Adrenal gland (tissue), 12 donors: Measurements from ENCODE around the gene ADAM19. TPM values are rescaled to one million over a fixed set of nuclear protein-coding genes. Genes with fewer than 3 reads are reported as not detected.
A peak's percentile ranks its signal among the peaks of the same experiment; 100 is the strongest.

ENCODE experiments used
- DNase-seq, 7 donors: peaks; one replicate each; pipeline ENCODE4 v3.0.0-alpha.2; 2019 to 2020
- H3K27ac ChIP-seq, 5 donors: fragments of 200-600 bp; sonication (generic) in 4 of 5; 1 replicate in 3 of 5; 2 replicates in 2 of 5; pipeline versions ENCODE4 v1.5.1 to v1.8.0; 2016 to 2020; ENCODE audit warnings: mild to moderate bottlenecking in 1 of 5
- H3K27me3 ChIP-seq: fragments of 200-600 bp; 2 replicates; pipeline ENCODE4 v1.8.0; 2021
- H3K36me3 ChIP-seq, 2 donors: fragments of 200-600 bp; replicated peaks in 1 of 2; 1 replicate in 1 of 2; 2 replicates in 1 of 2; pipeline versions ENCODE4 v1.5.1 to v1.8.0; 2018 to 2022
- H3K4me1 ChIP-seq, 2 donors: fragments of 200-600 bp; replicated peaks in 1 of 2; 1 replicate in 1 of 2; 2 replicates in 1 of 2; pipeline versions ENCODE4 v1.5.1 to v1.8.0; 2018 to 2021
- H3K4me3 ChIP-seq, 4 donors: fragments of 200-600 bp; sonication (generic) in 3 of 4; one replicate each; pipeline ENCODE4 v1.5.1; 2016 to 2018
- H3K9me3 ChIP-seq, 3 donors: fragments of 200-600 bp; sonication (generic) in 1 of 3; replicated peaks in 1 of 3; 1 replicate in 2 of 3; 2 replicates in 1 of 3; pipeline versions ENCODE4 v1.5.1 to v1.8.0; 2016 to 2021
- POLR2A ChIP-seq, 2 donors: fragments of 450-650 bp; IDR thresholded peaks; one replicate each; pipeline ENCODE4 v1.6.1; 2017; ENCODE audit warnings: antibody characterized with exemption in 2 of 2, mild to moderate bottlenecking in 2 of 2, moderate library complexity in 1 of 2
- WGBS, 4 donors: extraction: QIAGEN DNeasy Blood & Tissue Kit in 2 of 4; methylation state at CpG; one replicate each; pipeline versions ENCODE4 v1.1.5 to v1.1.7; 2013 to 2017; 5-methylcytosine and 5-hydroxymethylcytosine counted together
- intact Hi-C, 2 donors: fragments of 100-400 bp; cut with DNase I; formaldehyde crosslinking; loops; one replicate each; pipeline versions ENCODE4 v1.14.1 to v1.15.0; 2022 to 2023
- polyA plus RNA-seq, 3 donors: library from polyadenylated mRNA; stranded (reverse); fragments of 200-250 nt in 2 of 3; fragments of 350-450 nt in 1 of 3; fragmentation: Illumina TruSeq in 1 of 3; extraction: RNeasy Lipid Tissue Mini Kit (QIAGEN cat#74804) in 1 of 3; gene quantifications; one replicate each; pipeline ENCODE4 v1.2.3, GENCODE V29; 2013 to 2014
- total RNA-seq, 9 donors: library from RNA; depleted of rRNA in 4 of 9; stranded (reverse); fragments of >200 nt in 4 of 9; fragments of 120-200 nt in 1 of 9; fragmentation: NEBNext Ultra II Directional in 1 of 9; extraction: Animal tissue kit (Norgen Biotek cat#: 25700) in 1 of 9; gene quantifications; one replicate each; pipeline versions ENCODE4 v1.1.0 to v1.2.4, GENCODE V29; 2013 to 2023
- TF ChIP-seq, protein P1 (sequence below), 6 experiments: fragments of 450-650 bp in 4 of 6; fragments of 200-600 bp in 2 of 6; sonication (generic) in 1 of 6; IDR thresholded peaks; 1 replicate in 5 of 6; 2 replicates in 1 of 6; pipeline versions ENCODE4 v1.5.1 to v1.8.0; 2016 to 2021; ENCODE audit warnings: antibody characterized with exemption in 6 of 6, mild to moderate bottlenecking in 2 of 6, moderate library complexity in 1 of 6
- donor health status: healthy with polysubstance abuse.
- donor health status: Bipolar disorder and iron deficiency.
- donor health status: DM: yes; HTN: yes; CAD: no.
- donor health status: DM: no; HTN: no; CAD: no.
- donor health status: DM: no; HTN: no; CAD: no.
- donor health status: DM: yes; HTN: yes; CAD: no.

The ADAM19 gene
- total and polyA plus RNA-seq, 12 donors: 2.2 to 15.1 (median 4.7) TPM

DNA sequence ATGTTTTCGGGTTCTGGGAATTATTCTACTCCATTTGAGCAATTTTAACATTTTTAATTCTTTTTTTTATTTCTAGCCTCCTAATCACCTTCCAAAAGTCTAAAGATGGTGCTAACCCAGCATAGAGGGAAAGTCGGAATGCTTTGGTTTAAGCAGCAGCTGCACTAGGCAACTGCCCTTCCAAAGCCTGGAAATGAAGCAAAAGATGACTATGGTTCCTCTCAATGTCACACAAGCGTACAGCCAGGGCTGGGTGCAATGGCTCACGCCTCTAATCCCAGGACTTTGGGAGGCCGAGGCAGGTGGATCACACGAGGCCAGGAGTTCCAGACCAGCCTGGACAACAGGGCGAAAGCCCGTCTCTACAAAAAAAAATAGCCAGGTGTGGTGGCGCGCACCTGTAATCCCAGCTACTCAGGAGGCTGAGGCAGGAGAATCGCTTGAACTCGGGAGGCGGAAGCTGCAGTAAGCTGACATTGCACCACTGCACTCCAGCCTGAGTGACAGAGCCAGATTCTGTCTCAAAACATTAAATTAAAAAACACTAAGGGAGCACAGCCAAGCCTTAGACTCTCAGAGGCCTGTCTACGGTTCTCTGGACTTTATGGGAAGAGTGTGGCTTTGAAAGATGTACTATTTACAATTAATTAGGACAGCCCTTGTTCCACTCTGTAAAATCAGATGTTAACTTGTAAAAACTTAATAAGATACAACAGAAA is 33.1 kb downstream of the ADAM19 start:
- TF ChIP-seq, protein P1, sequence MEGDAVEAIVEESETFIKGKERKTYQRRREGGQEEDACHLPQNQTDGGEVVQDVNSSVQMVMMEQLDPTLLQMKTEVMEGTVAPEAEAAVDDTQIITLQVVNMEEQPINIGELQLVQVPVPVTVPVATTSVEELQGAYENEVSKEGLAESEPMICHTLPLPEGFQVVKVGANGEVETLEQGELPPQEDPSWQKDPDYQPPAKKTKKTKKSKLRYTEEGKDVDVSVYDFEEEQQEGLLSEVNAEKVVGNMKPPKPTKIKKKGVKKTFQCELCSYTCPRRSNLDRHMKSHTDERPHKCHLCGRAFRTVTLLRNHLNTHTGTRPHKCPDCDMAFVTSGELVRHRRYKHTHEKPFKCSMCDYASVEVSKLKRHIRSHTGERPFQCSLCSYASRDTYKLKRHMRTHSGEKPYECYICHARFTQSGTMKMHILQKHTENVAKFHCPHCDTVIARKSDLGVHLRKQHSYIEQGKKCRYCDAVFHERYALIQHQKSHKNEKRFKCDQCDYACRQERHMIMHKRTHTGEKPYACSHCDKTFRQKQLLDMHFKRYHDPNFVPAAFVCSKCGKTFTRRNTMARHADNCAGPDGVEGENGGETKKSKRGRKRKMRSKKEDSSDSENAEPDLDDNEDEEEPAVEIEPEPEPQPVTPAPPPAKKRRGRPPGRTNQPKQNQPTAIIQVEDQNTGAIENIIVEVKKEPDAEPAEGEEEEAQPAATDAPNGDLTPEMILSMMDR (IDR thresholded peaks at IDR 0.05): no peak
- no peak for TF ChIP-seq POLR2A (IDR thresholded peaks at IDR 0.05)
- Histone ChIP-seq H3K4me1 (peaks cover 2 to 30% of the 10 kb centered on the region in 2 donors), H3K27me3 (no peaks in the 10 kb centered on the region), H3K9me3 (no peaks in the 10 kb centered on the region), H3K27ac (peak overlapping the region in 2 of 5 donors; percentile 30 to 69), H3K36me3 (no peaks in the 10 kb centered on the region), H3K4me3 (no peak overlapping the region)
- DNase-seq: no peak
- intact Hi-C loops: no loop called here
- 89 to 90% (median 90%) methylated on average over 12 to 14 of the region's 14 CpGs for WGBS, 4 donors

DNA sequence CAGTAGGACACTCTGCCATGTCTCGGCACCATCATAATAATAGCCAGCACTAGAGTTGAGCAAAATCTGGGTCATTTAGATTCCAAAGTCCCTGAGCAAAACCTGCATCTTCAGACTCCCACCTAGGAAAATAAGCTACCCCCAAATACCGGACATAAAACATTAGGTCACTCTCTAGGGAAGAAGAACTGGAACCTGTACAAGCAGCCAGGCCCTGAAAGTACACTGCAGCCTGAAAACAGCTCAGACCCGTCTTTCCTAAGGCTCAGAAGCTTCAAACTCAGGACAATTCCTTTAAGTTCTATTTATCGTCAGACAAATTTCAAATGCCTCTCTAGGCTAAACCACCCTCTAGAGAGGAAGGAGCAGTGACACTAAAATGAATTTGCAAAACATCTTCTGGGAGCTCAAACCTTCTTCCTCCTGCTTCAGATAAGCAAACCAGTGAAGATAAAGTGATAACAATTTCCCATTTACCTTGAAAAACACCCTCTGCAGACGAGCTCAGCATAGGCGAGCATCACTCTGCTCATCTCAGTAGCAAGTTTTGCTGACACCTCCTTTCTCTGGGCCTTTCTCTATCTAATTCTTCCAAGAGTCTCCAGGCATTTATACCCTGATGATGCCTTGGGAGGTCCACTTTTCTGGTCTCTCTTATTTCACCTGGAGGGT is 34.0 kb downstream of the ADAM19 start:
- WGBS, 4 donors: 49 to 70% (median 60%) methylated on average over 6 of the region's 6 CpGs
- peaks cover 0 to 30% of the 10 kb centered on the region in 2 donors for H3K4me1 ChIP-seq

DNA sequence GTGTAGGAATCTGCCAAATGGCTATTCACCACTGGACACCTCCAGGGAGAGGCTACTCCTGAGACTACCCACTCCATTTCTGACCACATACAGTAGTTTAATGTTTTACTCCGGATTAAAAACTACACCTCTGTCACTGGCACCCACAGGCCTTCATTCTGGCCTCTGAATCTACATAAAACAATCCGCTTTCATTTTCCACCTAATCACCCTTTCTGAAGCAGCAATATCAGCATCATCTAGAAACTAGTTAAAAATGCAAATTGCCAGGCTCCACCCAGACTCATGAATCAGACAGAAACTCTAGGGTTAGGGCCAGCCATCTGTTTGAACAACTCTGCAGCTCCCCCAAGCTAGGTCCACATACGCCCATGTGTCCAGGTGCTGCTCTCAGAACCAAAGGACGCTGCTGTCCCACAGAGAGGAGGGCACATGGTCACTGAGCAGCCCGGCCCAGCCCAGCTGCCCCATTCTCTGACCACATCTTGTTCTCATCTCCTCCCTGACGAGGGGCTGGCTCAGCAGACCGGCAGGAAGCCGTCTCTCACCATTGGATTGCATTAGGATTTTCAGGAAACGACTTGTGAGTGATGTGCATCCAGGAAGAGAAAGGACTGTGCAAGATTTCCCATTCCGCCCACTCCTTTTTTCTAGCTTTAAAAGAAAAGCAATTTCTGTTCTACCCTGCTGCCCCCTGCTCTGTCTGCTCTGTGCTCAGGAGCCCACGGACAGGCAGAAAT is 34.7 kb downstream of the ADAM19 start:
- WGBS, 4 donors: 63 to 68% (median 67%) methylated on average over 9 to 11 of the region's 11 CpGs
- no peaks in the 10 kb centered on the region for H3K36me3 ChIP-seq
- peak overlapping the region; percentile 4 to 77 (median 26) for H3K27ac ChIP-seq
- DNase-seq: peak in 5 of 7 donors; percentile 30 to 75 (median 49)
- H3K9me3 ChIP-seq: no peaks in the 10 kb centered on the region
- H3K27me3 ChIP-seq: no peaks in the 10 kb centered on the region
- intact Hi-C loops: no loop called here
- TF ChIP-seq, protein P1 (IDR thresholded peaks at IDR 0.05): no peak
- TF ChIP-seq POLR2A (IDR thresholded peaks at IDR 0.05): no peak
- peaks cover 2 to 31% of the 10 kb centered on the region in 2 donors for H3K4me1 ChIP-seq
- H3K4me3 ChIP-seq: no peak overlapping the region

More for the DNA sequence above, 34.0 kb downstream of the ADAM19 start:
- Histone ChIP-seq H3K27me3 (no peaks in the 10 kb centered on the region), H3K27ac (peak overlapping the region in 4 of 5 donors; percentile 4 to 77 (median 45)), H3K4me3 (no peak overlapping the region), H3K9me3 (no peaks in the 10 kb centered on the region), H3K36me3 (no peaks in the 10 kb centered on the region)
- TF ChIP-seq POLR2A (IDR thresholded peaks at IDR 0.05): no peak
- TF ChIP-seq, protein P1 (IDR thresholded peaks at IDR 0.05): no peak
- DNase-seq: no peak
- intact Hi-C loops: no loop called here

DNA sequence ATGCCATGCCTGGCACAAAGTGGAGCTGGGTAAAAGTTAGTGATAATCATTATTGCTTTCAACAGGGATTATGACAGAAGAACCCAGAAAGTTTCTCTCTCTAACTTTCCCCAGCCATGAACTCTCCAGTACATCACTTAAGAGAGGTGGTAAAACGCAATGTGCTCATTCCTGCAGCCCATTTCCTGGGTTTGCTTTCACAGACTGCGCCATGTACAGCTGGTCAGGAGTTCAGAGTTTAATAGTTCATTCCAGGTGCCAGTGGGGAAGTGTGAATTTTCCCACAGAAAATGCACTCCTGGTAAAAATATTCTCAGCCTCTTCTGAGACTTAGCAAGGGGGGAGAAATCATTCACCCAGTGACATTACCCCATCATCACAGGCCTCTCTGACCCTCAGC is 35.5 kb downstream of the ADAM19 start:
- Histone ChIP-seq H3K27me3 (no peaks in the 10 kb centered on the region), H3K36me3 (no peaks in the 10 kb centered on the region), H3K4me3 (no peak overlapping the region), H3K27ac (peak overlapping the region in 3 of 5 donors; percentile 26 to 77 (median 69)), H3K9me3 (no peaks in the 10 kb centered on the region), H3K4me1 (peaks cover 8 to 39% of the 10 kb centered on the region in 2 donors)
- no peak for TF ChIP-seq POLR2A (IDR thresholded peaks at IDR 0.05)
- TF ChIP-seq, protein P1 (IDR thresholded peaks at IDR 0.05): no peak
- intact Hi-C loops: no loop called here
- 77 to 93% (median 92%) methylated on average over 2 of the region's 2 CpGs for WGBS, 4 donors
- DNase-seq: no peak
